ENCODE results near the gene KCNJ9. TPM values are rescaled to one million over a fixed set of nuclear protein-coding genes. Genes with fewer than 3 reads are reported as not detected.

KCNJ9 gene
- total RNA-seq, 1 experiment from 2014 or later = 0.09 TPM

GRCh38 chr1:160129966-160130365, 48.6 kb downstream of the KCNJ9 start (continued):
- no peak for TF ChIP-seq ZNF281 (CRISPR knock-in tag; IDR thresholded peaks at IDR 0.05)
- no peak for TF ChIP-seq TEAD4 (CRISPR knock-in tag; IDR thresholded peaks at IDR 0.05)
- no peak for TF ChIP-seq ATF3 (CRISPR knock-in tag; conservative IDR thresholded peaks at IDR 0.05)

DNA sequence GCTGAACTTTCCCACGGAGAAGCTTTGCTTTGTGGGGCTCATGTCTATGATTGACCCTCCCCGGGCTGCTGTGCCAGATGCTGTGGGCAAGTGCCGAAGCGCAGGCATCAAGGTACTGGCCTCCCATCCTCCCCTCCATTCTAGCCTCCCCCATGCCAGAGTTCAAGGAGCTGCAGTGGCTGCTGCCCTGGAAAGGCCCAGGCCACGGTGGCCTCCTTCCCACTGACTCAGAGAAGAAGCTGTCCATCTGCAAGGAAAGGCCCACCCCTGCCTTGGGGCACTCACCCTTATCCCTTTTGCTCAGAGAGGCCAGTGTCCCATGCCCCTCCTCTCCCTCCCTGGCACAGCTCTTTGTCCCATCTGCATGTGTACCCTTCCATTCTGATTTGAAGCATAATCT, 49.1 kb downstream of the KCNJ9 start:
- POLR2A ChIA-PET = no interaction called here

GRCh38 chr1:160130939-160131338, 49.6 kb downstream of the KCNJ9 start:
- Mint-ChIP-seq H3K27ac (no peak overlapping the region), H3K4me3 (no peak overlapping the region), H3K9me3 (no peaks in the 10 kb centered on the region), H3K4me1 (peaks cover 5% of the 10 kb centered on the region; the same call in 1 of the 2 replicates), H3K27me3 (ENCODE audit: low read depth) (no peaks in the 10 kb centered on the region), H3K36me3 (peaks cover 38% of the 10 kb centered on the region)
- ATAC-seq (no peak), DNase-seq (ENCODE audit: low spot score) (no peak)
- ChIA-PET CTCF (interaction anchor here (0.7 to 2.0 kb wide), 4 partner anchors 15 to 121 kb away, joined by 3 to 6 read pairs (median 4); no protein-coding TSS in a partner anchor), POLR2A (no interaction called here)
- TF ChIP-seq JUN (CRISPR knock-in tag; IDR thresholded peaks at IDR 0.05) (no peak), TEAD1 (CRISPR knock-in tag; IDR thresholded peaks at IDR 0.05) (no peak), IRF1 (CRISPR knock-in tag; IDR thresholded peaks at IDR 0.05) (no peak), FOXP4 (CRISPR knock-in tag; IDR thresholded peaks at IDR 0.05) (no peak), ZNF416 (CRISPR knock-in tag; IDR thresholded peaks at IDR 0.05) (no peak), MLX (CRISPR knock-in tag; IDR thresholded peaks at IDR 0.05) (no peak), NR1H2 (CRISPR knock-in tag; IDR thresholded peaks at IDR 0.05) (no peak), AFF4 (CRISPR knock-in tag; IDR thresholded peaks at IDR 0.05; ENCODE audit: borderline replicate concordance) (no peak), ZNF512 (CRISPR knock-in tag; IDR thresholded peaks at IDR 0.05; ENCODE audit: borderline replicate concordance) (no peak)

More for the DNA sequence above, 49.1 kb downstream of the KCNJ9 start:
- CTCF ChIA-PET = interaction anchor here (1.5 to 1.8 kb wide), 2 partner anchors 32 to 122 kb away, joined by 3 to 4 read pairs; no protein-coding TSS in a partner anchor
- Mint-ChIP-seq H3K9me3 (no peaks in the 10 kb centered on the region), H3K27me3 (ENCODE audit: low read depth) (no peaks in the 10 kb centered on the region), H3K27ac (no peak overlapping the region), H3K36me3 (peaks cover 38% of the 10 kb centered on the region), H3K4me3 (no peak overlapping the region), H3K4me1 (peaks cover 5% of the 10 kb centered on the region; the same call in 1 of the 2 replicates)
- DNase-seq (ENCODE audit: low spot score) (no peak), ATAC-seq (no peak)
- no peak for TF ChIP-seq STAT6 (CRISPR knock-in tag; conservative IDR thresholded peaks at IDR 0.05; ENCODE audit: low read depth)
